GM18498 (cell line): Measurements from ENCODE around the gene HOXD8.

Experiments used
- ATAC-seq: cut with Tn5 transposase; IDR thresholded peaks from one replicate; pipeline ENCODE4 v1.9.1; 2021; ENCODE audit warnings: mild to moderate bottlenecking, moderate library complexity; ENCODE audit not compliant: unreplicated experiment

Gene HOXD8

DNA sequence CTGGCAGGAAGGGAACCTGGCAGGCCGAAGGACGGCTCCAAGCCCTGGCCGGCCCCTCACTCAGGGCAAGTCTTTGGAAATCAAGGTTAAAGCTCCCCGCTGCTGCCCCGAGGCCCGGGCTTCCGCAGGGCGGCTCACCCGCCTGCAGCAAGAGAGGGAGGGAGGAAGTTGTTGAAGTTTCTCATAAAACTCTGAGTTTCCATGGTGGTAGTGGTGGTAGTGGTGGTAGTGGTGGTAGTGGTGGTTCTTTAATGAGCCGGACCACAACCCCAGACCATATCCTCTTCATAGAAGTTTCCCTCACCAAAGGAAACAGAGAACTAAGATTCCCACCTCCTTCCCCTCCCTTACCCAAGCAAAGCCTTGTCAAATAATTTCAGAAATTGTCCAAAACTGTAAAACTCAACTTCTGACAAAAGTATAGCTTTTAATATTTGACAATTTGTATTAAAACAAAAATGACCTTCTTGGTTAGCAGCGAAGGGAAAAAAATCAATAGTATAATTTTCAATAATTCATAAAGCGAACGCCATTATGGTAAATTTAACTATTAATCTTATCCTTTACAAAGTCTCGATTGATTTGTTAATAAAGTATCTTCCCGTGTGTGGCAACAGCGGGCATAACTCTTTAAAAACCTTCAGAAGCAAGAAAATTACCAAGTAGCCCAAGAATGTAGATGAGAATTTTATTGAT lies 14.4 kb upstream of the HOXD8 start:
- ATAC-seq, result no peak

- ATAC-seq, result no peak
Measured at GRCh38 chr2:176115883-176116813, 13.4 kb upstream of the HOXD8 start, which contains the start of gene HOXD10. HOXD10 (plus strand) TSS chr2:176116778; CDS start chr2:176116834, 56 bp downstream.

DNA sequence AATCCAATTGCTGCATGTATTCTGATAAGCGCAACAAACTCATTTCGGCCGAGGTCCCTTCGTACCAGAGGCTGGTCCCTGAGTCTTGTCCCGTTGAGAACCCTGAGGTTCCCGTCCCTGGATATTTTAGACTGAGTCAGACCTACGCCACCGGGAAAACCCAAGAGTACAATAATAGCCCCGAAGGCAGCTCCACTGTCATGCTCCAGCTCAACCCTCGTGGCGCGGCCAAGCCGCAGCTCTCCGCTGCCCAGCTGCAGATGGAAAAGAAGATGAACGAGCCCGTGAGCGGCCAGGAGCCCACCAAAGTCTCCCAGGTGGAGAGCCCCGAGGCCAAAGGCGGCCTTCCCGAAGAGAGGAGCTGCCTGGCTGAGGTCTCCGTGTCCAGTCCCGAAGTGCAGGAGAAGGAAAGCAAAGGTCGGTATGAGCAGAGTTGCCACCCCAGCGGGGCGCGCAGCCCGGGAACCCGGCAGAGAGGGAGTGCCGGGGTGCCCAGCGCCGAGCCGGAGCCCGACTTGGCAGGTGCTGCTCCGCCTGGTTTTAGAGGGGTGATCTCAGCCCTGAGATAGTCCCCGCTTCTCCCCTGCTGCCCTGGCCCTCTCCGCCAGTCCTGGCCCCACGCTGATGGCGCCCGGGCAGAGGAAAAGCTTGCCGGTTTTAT lies 12.2 kb upstream of the HOXD8 start:
- no peak for ATAC-seq

DNA sequence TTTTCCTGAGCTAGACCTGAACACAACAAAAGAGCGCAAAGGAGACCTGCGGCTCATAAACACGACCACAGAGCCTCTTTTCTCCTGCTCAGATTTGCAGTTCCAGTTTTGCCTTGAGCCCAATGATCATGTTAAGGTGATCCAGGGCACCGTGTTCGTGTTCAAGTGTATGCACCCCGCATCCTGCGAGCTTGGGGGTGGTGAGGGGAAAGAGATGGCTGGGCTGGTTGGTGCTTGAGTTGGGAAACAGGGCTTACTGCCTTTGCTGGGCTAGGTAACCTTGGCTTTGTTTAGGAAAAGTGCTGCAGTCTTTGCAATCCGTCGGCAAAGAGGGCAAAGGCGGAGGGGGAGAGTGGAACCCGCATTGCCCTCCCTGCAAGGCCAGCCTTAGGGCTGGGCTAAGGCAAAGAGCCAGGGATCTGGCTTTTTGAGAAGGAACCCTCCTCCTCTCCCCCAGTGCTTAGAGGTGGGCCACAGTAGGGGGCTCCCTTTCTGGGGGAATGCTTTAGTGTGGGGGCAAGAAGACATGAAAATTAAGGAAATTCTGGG lies 11.6 kb upstream of the HOXD8 start:
- no peak for ATAC-seq

DNA sequence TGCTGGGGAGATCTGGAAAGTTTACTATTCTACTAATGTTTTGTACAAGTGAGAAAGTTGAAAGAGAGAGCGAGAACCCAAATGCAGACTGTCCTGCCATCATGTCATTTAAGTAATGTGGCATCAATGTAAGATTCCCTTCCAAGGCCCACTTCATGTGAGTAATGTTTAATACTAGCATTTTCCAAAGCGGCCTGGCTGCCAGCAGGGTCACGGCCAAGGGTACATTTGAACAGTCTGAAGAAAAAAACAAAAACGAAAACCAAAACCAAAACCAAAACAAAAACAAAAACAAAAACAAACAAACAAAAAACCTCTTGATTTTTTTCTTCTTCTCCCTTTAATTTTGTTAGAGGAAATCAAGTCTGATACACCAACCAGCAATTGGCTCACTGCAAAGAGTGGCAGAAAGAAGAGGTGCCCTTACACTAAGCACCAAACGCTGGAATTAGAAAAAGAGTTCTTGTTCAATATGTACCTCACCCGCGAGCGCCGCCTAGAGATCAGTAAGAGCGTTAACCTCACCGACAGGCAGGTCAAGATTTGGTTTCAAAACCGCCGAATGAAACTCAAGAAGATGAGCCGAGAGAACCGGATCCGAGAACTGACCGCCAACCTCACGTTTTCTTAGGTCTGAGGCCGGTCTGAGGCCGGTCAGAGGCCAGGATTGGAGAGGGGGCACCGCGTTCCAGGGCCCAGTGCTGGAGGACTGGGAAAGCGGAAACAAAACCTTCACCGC lies 10.7 kb upstream of the HOXD8 start:
- no peak for ATAC-seq

DNA sequence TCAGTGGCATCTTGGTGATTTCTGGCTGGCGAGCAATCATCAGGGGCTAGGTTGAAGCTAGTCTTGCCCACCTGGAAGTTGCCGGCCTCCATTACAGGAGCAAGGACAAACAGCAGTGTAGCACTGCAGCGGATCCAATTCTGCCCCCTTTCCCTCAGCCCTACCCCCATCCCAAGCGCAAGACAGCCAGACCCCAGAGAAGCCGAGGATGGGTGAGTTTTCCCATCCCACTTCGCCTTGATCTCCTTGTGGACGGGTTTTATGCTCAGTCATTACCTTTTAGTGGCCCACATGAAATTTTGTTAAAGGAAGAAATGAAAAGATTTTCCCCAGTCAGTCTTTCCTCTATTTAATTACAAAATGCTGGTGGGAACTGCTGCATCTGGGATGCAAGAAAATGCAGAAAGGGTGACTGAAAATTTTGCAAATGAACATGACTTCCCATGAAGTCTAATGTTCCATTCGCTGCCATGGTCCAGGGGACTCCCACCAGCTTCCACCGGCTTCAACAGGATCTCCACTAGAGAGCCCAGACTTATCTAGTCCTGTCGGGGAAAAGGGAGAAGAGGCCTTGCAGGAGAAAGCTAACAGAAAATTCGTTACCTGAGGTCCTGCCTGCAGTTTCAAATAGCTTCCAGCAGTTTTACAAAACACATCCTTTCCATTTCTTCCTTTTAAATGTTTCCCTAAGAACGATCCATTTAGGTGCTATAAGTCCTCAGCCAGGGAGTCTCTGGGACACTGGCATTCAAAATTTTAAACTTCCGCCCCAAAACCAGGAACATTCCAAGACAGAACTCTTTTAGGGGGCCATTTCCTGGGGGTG lies 8.9 kb upstream of the HOXD8 start:
- ATAC-seq, result no peak

GRCh38 chr2:176121190-176122051 lies 8.1 kb upstream of the HOXD8 start:
- ATAC-seq, result no peak

GRCh38 chr2:176122052-176122682 lies 7.3 kb upstream of the HOXD8 start:
- no peak for ATAC-seq

DNA sequence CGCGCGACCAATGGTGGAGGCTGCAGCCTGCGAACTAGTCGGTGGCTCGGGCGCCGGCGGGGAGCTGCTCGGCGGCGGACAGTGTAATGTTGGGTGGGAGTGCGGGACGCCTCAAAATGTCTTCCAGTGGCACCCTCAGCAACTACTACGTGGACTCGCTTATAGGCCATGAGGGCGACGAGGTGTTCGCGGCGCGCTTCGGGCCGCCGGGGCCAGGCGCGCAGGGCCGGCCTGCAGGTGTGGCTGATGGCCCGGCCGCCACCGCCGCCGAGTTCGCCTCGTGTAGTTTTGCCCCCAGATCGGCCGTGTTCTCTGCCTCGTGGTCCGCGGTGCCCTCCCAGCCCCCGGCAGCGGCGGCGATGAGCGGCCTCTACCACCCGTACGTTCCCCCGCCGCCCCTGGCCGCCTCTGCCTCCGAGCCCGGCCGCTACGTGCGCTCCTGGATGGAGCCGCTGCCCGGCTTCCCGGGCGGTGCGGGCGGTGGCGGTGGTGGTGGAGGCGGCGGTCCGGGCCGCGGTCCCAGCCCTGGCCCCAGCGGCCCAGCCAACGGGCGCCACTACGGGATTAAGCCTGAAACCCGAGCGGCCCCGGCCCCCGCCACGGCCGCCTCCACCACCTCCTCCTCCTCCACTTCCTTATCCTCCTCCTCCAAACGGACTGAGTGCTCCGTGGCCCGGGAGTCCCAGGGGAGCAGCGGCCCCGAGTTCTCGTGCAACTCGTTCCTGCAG lies 6.7 kb upstream of the HOXD8 start, which contains the start of gene HOXD9:
HOXD9 (plus strand) TSS at position 37 of the 728 bp plus-strand sequence; CDS start at position 87, 50 bp downstream.
- ATAC-seq, result no peak

GRCh38 chr2:176123411-176124109 lies 5.9 kb upstream of the HOXD8 start:
- ATAC-seq, result no peak

- ATAC-seq, result no peak
Measured at GRCh38 chr2:176124110-176124946, 5.2 kb upstream of the HOXD8 start.

GRCh38 chr2:176124947-176125771 lies 4.3 kb upstream of the HOXD8 start:
- ATAC-seq, result no peak

DNA sequence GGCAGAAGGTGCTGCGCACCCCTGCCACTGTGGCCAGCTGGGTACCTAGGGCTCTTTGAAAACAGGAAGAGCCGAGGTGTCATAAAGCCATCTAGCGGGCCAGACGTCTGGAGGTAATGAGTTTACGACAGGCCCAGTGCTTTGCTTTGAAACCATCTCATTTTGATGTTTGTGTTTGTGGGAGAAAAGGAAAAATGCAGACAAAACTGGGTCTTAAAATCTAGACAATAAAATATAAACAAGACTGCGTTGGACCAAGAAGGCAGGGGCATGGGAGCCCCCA lies 3.8 kb upstream of the HOXD8 start:
- ATAC-seq, result no peak

DNA sequence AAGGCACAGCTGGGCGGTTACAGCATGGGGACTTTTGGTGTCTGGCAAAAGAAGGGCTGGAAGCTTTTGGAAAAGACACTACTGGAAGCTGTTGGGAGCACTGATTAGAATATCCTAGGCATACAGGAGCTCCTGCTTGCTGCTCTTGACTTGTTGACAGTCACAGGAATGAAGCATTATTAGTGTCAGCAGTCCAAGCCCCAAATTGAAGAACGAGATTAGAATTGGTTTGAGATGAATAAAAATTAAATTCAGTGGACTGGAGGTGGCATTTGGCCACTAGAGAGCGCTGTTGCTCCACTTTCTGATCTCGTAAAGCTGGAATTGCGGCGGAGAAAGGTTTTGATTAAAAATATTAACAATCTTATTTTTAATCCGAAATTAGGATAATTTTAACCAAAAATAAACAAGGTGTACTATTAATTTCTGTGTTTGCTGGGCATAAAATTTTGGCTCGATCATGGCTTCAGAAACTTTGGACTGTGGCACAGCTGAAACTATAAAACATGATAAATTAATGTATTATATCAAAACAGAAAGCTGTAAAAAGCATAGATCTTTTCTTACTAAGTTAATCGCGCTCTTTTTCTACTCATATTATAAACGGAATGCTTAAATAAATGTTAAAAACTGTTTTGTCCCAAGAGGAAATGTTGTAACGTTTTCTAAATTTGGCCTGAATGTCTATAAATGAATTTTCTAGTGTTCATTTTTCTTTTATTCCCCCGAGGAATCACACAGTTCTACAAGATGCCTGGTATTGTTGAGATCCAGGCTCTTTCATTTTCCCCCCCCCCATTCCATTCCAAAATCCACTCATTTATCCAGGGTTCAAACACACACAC lies 2.4 kb upstream of the HOXD8 start:
- no peak for ATAC-seq

DNA sequence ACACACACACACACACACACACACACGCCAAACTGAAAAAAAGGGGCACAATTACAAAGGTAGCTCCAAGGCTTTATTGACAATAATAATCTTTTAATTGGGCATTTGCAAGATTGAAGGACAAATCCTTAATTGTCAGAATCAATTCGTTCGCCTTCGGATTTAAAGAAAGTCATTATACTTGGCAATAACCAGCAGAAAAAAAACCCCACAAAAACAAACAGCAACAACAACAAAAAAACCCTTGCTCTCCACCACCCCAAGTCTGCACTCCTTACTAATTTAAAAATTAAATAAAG lies 1.8 kb upstream of the HOXD8 start:
- ATAC-seq, result no peak
